T-helper 17 cell (primary cell): ENCODE measurements around the gene TBC1D17. TPM values are rescaled to one million over a fixed set of nuclear protein-coding genes. Genes with fewer than 3 reads are reported as not detected.

Experiments used
- ATAC-seq: fragments of 150-1000 bp; cut with Tn5 transposase; 2 replicates; pipeline ENCODE4 v1.10.0; 2021; ENCODE audit warnings: mild to moderate bottlenecking, moderate library complexity
- DNase-seq, 3 donors: peaks; one replicate each; pipeline versions ENCODE4 v3.0.0 to v3.0.0-alpha.2; 2020 to 2021
- H3K9me3 ChIP-seq: one replicate; pipeline ENCODE4 v1.7.0; 2013; ENCODE audit warnings: low read length, mild to moderate bottlenecking; ENCODE audit not compliant: control insufficient read depth, poor library complexity, severe bottlenecking
- H3K27ac Mint-ChIP-seq: one replicate; pipeline ENCODE4 v1.8.0; 2022; ENCODE audit warnings: mild to moderate bottlenecking, moderate library complexity, mixed read lengths
- H3K27me3 Mint-ChIP-seq: one replicate; pipeline ENCODE4 v1.8.0; 2022; ENCODE audit warnings: mixed read lengths
- H3K36me3 Mint-ChIP-seq: one replicate; pipeline ENCODE4 v1.8.0; 2022; ENCODE audit warnings: low read depth, mixed read lengths
- H3K4me1 Mint-ChIP-seq: one replicate; pipeline ENCODE4 v1.8.0; 2022; ENCODE audit warnings: mild to moderate bottlenecking, mixed read lengths
- H3K4me3 Mint-ChIP-seq: one replicate; pipeline ENCODE4 v1.8.0; 2022; ENCODE audit warnings: mild to moderate bottlenecking, moderate library complexity, mixed read lengths
- total RNA-seq, 4 donors: library from RNA in 2 of 4; stranded (reverse) in 2 of 4; gene quantifications; one replicate each; pipeline ENCODE4 v1.2.3 and lab custom pipeline; 2022 to 2026

TBC1D17 gene
- total RNA-seq, 2 donors from 2014 or later, result 44.1 to 57.3 TPM

- DNase-seq (no peak), ATAC-seq (no peak)
- Mint-ChIP-seq H3K27ac (no peak overlapping the region), H3K27me3 (no peaks in the 10 kb centered on the region), H3K4me1 (peaks cover 18% of the 10 kb centered on the region), H3K36me3 (peaks cover 3% of the 10 kb centered on the region), H3K4me3 (peak overlapping the region; percentile 25)
- no peaks in the 10 kb centered on the region for H3K9me3 ChIP-seq
Observed at GRCh38 chr19:49880162-49880869, 2.8 kb downstream of the TBC1D17 start.

- peaks cover 5% of the 10 kb centered on the region for H3K36me3 Mint-ChIP-seq
- no peak for DNase-seq
Observed at GRCh38 chr19:49881186-49881585, 3.7 kb downstream of the TBC1D17 start.

GRCh38 chr19:49881672-49882394 is 4.3 kb downstream of the TBC1D17 start:
- no peaks in the 10 kb centered on the region for H3K27me3 Mint-ChIP-seq
- H3K36me3 Mint-ChIP-seq, result peaks cover 5% of the 10 kb centered on the region
- no peak for ATAC-seq
- no peaks in the 10 kb centered on the region for H3K9me3 ChIP-seq
- H3K4me1 Mint-ChIP-seq, result peaks cover 11% of the 10 kb centered on the region
- peak overlapping the region; percentile 58 for H3K4me3 Mint-ChIP-seq
- no peak for DNase-seq
- H3K27ac Mint-ChIP-seq, result peak overlapping the region; percentile 88

More at GRCh38 chr19:49881186-49881585, 3.7 kb downstream of the TBC1D17 start:
- Mint-ChIP-seq H3K4me3 (peak overlapping the region; percentile 16), H3K27ac (peak overlapping the region; percentile 88), H3K4me1 (peaks cover 11% of the 10 kb centered on the region), H3K27me3 (no peaks in the 10 kb centered on the region)
- H3K9me3 ChIP-seq, result no peaks in the 10 kb centered on the region
- no peak for ATAC-seq

GRCh38 chr19:49882643-49883042 is 5.1 kb downstream of the TBC1D17 start:
- peak overlapping the region; percentile 88 for H3K27ac Mint-ChIP-seq
- H3K4me1 Mint-ChIP-seq, result peaks cover 11% of the 10 kb centered on the region
- peaks cover 5% of the 10 kb centered on the region for H3K36me3 Mint-ChIP-seq
- H3K27me3 Mint-ChIP-seq, result no peaks in the 10 kb centered on the region
- no peaks in the 10 kb centered on the region for H3K9me3 ChIP-seq
- DNase-seq (no peak), ATAC-seq (no peak)
- H3K4me3 Mint-ChIP-seq, result no peak overlapping the region

GRCh38 chr19:49883094-49883493 is 5.6 kb downstream of the TBC1D17 start:
- H3K9me3 ChIP-seq, result no peaks in the 10 kb centered on the region
- no peak for ATAC-seq
- no peak for DNase-seq
- Mint-ChIP-seq H3K4me1 (peaks cover 8% of the 10 kb centered on the region), H3K4me3 (peak overlapping the region; percentile 65), H3K27me3 (no peaks in the 10 kb centered on the region), H3K36me3 (peaks cover 2% of the 10 kb centered on the region), H3K27ac (peak overlapping the region; percentile 88)

GRCh38 chr19:49884109-49884508 is 6.6 kb downstream of the TBC1D17 start:
- Mint-ChIP-seq H3K4me3 (no peak overlapping the region), H3K27ac (peak overlapping the region; percentile 49), H3K36me3 (peaks cover 2% of the 10 kb centered on the region), H3K4me1 (peaks cover 7% of the 10 kb centered on the region), H3K27me3 (no peaks in the 10 kb centered on the region)
- no peaks in the 10 kb centered on the region for H3K9me3 ChIP-seq
- no peak for ATAC-seq
- DNase-seq, result no peak

- H3K4me3 Mint-ChIP-seq, result peak overlapping the region; percentile 12
- H3K36me3 Mint-ChIP-seq, result peaks cover 2% of the 10 kb centered on the region
Observed at GRCh38 chr19:49884760-49885159, 7.3 kb downstream of the TBC1D17 start.

GRCh38 chr19:49887037-49887664 is 9.6 kb downstream of the TBC1D17 start:
- Mint-ChIP-seq H3K4me1 (peaks cover 13% of the 10 kb centered on the region), H3K4me3 (peak overlapping the region; percentile 25), H3K27me3 (no peaks in the 10 kb centered on the region), H3K27ac (peak overlapping the region; percentile 100), H3K36me3 (peaks cover 2% of the 10 kb centered on the region)
- DNase-seq, result no peak
- no peak for ATAC-seq
- no peaks in the 10 kb centered on the region for H3K9me3 ChIP-seq

More at GRCh38 chr19:49884760-49885159, 7.3 kb downstream of the TBC1D17 start:
- peaks cover 7% of the 10 kb centered on the region for H3K4me1 Mint-ChIP-seq
- H3K27ac Mint-ChIP-seq, result peak overlapping the region; percentile 49
- H3K27me3 Mint-ChIP-seq, result no peaks in the 10 kb centered on the region
- ATAC-seq (no peak), DNase-seq (no peak)
- H3K9me3 ChIP-seq, result no peaks in the 10 kb centered on the region

- Mint-ChIP-seq H3K27ac (peak overlapping the region; percentile 100), H3K36me3 (peaks cover 5% of the 10 kb centered on the region), H3K4me1 (peaks cover 18% of the 10 kb centered on the region), H3K27me3 (no peaks in the 10 kb centered on the region), H3K4me3 (peak overlapping the region; percentile 49)
- H3K9me3 ChIP-seq, result no peaks in the 10 kb centered on the region
- DNase-seq (no peak), ATAC-seq (no peak)
Observed at GRCh38 chr19:49887665-49888509, 10.4 kb downstream of the TBC1D17 start.

- DNase-seq (no peak), ATAC-seq (no peak)
- Mint-ChIP-seq H3K4me3 (peak overlapping the region; percentile 83), H3K27ac (peak overlapping the region; percentile 100), H3K36me3 (peaks cover 5% of the 10 kb centered on the region), H3K27me3 (no peaks in the 10 kb centered on the region), H3K4me1 (peaks cover 24% of the 10 kb centered on the region)
- H3K9me3 ChIP-seq, result no peaks in the 10 kb centered on the region
Observed at GRCh38 chr19:49888510-49888824, 11.0 kb downstream of the TBC1D17 start.

- H3K9me3 ChIP-seq, result no peaks in the 10 kb centered on the region
- H3K27ac Mint-ChIP-seq, result peak overlapping the region; percentile 100
- no peak for ATAC-seq
- peaks cover 28% of the 10 kb centered on the region for H3K4me1 Mint-ChIP-seq
- H3K36me3 Mint-ChIP-seq, result peaks cover 5% of the 10 kb centered on the region
- H3K4me3 Mint-ChIP-seq, result peak overlapping the region; percentile 83
- no peak for DNase-seq
- H3K27me3 Mint-ChIP-seq, result no peaks in the 10 kb centered on the region
Observed at GRCh38 chr19:49889038-49889686, 11.7 kb downstream of the TBC1D17 start.

GRCh38 chr19:49889687-49890348 is 12.3 kb downstream of the TBC1D17 start:
- H3K4me3 Mint-ChIP-seq, result peak overlapping the region; percentile 83
- H3K36me3 Mint-ChIP-seq, result peaks cover 5% of the 10 kb centered on the region
- no peaks in the 10 kb centered on the region for H3K27me3 Mint-ChIP-seq
- H3K27ac Mint-ChIP-seq, result peak overlapping the region; percentile 100
- ATAC-seq (peak; percentile 61), DNase-seq (peak; percentile 62 to 71 (median 63))
- peaks cover 33% of the 10 kb centered on the region for H3K4me1 Mint-ChIP-seq
- no peaks in the 10 kb centered on the region for H3K9me3 ChIP-seq
